NB4 (cell line): ENCODE results near the gene UBE2D3.

Source experiments
- TF ChIP-seq, protein P1 (sequence below): IDR thresholded peaks from one replicate; pipeline ENCODE4 v1.5.1; 2012; ENCODE audit warnings: low read depth, low read length
- TF ChIP-seq, protein P2 (sequence below): IDR thresholded peaks from 2 replicates; pipeline ENCODE4 v1.6.1; 2011; ENCODE audit warnings: low read depth, low read length

DNA sequence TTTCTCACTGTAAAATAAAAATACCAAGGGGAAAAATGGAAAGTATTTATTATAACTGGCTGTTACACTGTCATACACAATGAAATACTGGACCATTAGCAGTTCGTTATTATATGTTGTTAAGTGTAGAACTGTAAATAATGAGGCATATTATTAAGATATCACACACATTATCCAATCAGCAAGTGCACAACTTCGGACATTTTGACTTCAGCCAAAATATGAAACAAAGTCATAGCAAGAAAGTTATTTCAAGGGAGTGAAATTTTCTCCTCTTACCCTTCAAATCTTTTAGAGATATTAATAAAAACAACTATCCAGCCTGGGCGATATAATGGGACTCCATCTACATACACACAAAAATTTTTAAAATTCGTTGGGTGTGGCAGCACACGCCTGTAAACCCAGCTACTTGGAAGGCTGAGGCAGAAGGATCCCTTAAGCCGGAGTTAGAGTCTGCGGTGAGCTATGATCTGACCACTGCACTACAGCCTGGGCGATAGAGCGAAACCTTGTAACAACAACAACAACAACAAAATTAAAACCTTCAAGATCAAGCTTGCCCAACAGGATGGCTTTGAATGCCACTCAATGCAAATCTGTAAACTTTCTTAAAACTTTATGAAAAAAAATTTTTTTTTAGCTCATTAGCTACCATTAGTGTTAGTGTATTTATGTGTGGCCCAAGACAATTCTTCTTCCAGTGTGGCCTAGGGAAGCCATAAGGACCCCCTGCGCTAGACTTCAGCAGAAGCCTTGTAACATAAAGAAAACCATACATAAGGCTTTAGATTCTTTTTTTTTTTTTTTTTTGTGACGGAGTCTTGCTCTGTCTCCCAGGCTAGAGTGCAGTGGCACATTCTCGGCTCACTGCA lies 40.2 kb upstream of the UBE2D3 start:
- TF ChIP-seq, protein P1, sequence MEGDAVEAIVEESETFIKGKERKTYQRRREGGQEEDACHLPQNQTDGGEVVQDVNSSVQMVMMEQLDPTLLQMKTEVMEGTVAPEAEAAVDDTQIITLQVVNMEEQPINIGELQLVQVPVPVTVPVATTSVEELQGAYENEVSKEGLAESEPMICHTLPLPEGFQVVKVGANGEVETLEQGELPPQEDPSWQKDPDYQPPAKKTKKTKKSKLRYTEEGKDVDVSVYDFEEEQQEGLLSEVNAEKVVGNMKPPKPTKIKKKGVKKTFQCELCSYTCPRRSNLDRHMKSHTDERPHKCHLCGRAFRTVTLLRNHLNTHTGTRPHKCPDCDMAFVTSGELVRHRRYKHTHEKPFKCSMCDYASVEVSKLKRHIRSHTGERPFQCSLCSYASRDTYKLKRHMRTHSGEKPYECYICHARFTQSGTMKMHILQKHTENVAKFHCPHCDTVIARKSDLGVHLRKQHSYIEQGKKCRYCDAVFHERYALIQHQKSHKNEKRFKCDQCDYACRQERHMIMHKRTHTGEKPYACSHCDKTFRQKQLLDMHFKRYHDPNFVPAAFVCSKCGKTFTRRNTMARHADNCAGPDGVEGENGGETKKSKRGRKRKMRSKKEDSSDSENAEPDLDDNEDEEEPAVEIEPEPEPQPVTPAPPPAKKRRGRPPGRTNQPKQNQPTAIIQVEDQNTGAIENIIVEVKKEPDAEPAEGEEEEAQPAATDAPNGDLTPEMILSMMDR, result no peak
- TF ChIP-seq, protein P2, sequence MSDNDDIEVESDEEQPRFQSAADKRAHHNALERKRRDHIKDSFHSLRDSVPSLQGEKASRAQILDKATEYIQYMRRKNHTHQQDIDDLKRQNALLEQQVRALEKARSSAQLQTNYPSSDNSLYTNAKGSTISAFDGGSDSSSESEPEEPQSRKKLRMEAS, result no peak
